Measurements from ENCODE around the gene COL25A1.

DNA sequence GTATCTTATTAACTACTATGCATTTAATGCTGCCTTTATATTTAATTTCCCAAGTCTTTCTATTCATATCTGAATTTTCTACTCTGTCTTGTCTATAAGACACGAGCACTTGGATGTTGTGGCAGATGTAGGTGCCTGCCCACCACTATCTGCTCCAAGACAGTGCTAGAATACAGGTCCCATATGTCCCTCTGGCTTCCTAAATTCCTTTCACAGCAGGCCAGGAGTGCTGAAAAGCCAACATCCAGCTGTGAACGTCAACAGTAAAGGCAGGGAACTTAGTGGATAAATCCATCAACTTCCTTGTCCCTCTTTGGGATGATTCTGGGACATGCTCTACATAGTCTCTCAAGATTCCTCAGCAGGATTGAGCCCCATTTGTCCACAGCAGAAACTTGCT, 294.5 kb downstream of the COL25A1 start:
- TF ChIP-seq POLR2A (IDR thresholded peaks at IDR 0.05), result no peak
- TF ChIP-seq, protein P1, sequence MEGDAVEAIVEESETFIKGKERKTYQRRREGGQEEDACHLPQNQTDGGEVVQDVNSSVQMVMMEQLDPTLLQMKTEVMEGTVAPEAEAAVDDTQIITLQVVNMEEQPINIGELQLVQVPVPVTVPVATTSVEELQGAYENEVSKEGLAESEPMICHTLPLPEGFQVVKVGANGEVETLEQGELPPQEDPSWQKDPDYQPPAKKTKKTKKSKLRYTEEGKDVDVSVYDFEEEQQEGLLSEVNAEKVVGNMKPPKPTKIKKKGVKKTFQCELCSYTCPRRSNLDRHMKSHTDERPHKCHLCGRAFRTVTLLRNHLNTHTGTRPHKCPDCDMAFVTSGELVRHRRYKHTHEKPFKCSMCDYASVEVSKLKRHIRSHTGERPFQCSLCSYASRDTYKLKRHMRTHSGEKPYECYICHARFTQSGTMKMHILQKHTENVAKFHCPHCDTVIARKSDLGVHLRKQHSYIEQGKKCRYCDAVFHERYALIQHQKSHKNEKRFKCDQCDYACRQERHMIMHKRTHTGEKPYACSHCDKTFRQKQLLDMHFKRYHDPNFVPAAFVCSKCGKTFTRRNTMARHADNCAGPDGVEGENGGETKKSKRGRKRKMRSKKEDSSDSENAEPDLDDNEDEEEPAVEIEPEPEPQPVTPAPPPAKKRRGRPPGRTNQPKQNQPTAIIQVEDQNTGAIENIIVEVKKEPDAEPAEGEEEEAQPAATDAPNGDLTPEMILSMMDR (IDR thresholded peaks at IDR 0.05), result no peak
- TF ChIP-seq POLR2AphosphoS5 (IDR thresholded peaks at IDR 0.05), result no peak
